GM18511 (cell line): ENCODE results near the gene CCDC8.
"Not testable (repeated sequence)": the region's sequence is repeated elsewhere in the genome, so short reads cannot be mapped to it uniquely, and the experiment has no call there.

Experiments used
- ATAC-seq: cut with Tn5 transposase; IDR thresholded peaks from one replicate; pipeline ENCODE4 v1.9.1; 2021; ENCODE audit warnings: mild to moderate bottlenecking, moderate library complexity; ENCODE audit not compliant: unreplicated experiment

Gene CCDC8

DNA sequence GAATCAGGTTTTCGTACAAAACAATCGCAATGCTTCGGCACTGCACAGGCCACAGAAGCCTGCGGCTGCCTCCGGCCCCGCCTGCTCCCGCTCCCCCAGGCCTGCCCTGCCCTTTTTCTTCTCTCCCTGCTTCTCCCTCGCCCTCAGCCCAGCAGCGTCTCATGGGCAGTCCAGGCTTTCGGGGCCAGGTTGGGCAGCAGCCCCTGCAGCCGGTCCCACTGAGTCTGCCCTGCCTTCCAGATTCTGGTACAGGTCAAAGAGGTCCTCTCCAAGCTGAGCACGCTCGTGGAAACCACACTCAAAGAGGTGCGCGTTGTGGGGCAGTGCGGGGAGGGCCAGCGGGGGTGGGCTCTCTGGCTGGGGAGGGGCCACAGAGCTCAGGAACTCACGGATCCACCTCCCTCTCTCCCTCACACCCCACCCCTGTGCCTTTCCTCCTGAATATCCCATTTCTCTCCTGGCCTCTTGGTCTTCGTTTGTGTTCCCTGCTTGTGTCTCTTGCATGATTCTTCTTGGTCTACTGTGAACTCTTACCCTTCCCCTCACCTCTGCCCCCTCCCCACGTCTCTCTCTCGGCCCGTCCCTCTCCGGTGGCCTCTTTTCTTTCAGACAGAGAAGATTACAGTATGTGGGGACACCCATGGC, 30.1 kb downstream of the CCDC8 start:
- no peak for ATAC-seq

DNA sequence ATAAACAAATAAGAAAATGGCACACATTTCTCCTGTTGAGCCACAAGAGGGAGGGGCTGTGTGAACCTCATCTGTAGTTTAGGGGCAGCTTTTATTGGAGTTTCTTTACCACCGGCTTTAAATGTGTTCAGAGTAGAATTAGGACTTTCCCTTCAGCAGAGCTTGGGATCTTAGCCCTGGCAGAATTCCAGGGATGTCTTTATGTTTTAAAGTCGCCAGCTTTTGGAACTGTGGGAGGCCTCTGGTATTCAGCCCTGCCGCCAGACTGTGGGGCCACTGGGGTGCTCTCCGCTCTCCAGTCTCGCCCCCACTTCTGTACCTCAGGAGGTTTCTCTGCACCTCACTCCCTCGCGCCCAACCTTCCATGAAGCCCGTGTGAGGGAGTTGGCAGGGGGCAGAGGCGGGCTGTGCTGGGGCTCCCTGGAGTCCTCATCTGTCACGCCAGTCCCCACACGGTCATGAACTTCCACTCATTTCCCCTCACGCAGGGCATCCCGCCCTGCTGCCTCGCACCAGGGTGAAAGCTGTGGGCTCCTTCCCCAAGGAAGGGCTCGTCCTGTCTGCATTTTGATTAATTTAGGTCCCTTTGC, 31.5 kb downstream of the CCDC8 start:
- ATAC-seq = no peak

DNA sequence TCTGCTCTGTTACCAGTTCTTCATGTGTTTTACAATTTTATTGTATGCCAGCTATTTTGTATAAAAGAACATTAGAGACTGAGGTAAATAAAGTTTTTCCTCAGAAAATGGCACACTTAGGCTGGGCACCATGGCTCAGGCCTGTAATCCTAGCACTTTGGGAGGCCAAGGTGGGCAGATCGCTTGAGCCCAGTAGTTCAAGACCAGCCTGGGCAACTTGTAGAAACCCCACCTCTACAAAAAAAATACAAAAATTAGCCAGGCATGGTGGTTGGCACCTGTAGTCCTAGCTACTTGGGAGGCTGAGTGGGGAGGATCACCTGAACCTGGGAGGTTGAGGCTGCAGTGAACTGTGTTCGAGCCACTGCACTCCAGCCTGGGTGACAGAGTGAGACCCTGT, 32.0 kb downstream of the CCDC8 start:
- no peak for ATAC-seq

DNA sequence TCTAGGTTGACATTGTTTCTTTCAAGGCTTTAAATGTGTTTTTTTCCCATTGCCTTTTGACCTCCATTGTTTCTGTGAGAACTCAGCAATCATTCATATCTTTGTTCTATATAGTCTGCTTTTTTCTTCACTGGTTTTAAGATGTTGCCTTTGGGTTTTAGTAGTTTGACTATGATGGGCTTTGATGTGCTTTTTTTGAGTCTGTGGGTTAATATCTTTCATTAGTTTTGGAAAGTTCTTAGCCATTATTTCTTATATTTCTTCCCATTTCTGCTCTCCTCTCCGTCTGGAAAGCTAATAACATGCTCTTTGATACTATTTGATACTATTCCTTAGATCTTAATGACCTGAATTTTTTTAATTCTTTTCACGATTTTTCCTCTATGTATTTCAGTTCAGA, 32.7 kb downstream of the CCDC8 start:
- ATAC-seq = no peak

DNA sequence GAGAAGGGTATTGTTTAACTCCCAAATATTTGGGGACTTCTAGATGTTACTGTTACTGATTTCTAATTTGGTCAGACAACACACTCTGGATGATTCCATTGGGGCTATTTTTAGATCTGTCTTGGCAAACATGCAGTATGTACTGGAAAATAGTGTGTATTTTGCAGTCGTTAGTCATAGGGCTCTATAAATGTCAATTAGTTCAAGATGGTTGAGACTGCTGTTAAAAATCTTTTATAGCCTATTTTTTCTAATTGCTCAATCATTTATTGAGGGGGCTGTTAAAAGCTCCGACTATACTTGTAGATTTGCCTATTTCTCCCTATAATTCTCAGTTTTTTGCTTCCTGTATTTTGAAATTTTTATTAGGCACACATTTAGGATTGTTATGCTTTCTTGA, 35.1 kb downstream of the CCDC8 start:
- ATAC-seq = no peak

DNA sequence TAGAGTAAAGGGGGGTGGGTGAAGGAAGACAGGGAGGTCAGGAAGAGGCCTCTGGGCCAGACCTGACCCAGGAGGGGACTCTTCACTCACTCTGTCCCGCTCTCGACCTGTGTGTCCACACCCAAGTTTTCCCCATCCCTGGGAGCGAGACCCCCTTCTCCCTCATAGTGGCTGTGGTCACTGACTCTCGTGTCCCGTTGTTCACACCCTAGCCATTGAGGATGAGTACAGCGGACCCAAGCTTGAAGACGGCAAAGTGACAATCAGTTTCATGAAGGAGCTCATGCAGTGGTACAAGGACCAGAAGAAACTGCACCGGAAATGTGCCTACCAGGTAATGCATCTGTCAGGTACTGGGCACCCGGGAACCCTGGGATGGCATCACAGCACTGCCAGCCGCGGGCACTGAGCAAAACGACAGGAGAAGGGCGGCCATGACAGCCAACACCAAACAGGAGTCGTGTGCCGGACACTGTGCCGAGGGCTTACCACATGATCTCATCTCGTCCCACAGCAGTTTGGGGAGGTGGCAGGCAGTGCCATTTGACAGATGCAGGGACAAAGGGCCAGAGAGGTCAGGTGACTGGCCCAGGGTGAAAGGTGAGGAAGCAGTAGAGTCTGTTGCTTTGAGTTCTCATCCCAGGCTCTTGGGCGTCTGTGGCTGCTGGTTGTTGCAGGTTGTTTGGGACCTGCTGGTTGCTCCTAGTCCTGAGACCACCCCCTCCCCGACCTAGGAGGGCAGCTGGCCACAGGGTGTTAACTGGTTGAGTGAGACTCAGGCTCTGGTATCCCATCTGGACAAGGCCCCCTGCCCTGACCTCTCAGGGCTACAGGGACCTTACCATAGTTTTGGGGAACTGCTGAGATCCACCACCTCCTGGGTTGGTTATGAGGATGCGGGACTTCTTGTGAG, 36.9 kb downstream of the CCDC8 start:
- ATAC-seq = no peak

DNA sequence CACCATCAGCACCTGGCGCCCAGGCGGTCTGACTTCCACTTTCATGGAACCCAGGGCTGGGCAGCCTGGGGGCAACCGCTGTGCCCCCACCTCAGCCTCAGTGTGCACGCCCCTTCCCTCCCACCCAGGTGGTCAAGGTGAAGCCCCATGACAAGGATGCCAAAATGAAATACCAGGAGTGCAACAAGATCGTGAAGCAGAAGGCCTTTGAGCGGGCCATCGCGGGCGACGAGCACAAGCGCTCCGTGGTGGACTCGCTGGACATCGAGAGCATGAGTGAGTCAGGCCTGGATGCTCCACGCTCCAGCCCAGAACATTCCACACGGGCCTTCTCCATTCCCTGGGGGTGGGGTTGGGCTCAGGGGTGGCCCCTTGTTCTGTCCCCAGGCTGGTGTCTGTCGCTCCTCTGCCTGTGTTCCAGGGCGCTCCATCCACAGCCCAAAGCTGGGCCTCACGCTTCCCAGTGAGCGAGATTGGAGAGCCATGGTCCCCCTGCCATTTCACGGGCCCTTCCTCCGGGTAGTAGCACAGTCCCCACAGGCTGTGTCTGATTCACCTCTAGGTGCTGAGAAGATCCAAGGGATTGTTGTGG, 37.8 kb downstream of the CCDC8 start:
- not testable (repeated sequence) for ATAC-seq

DNA sequence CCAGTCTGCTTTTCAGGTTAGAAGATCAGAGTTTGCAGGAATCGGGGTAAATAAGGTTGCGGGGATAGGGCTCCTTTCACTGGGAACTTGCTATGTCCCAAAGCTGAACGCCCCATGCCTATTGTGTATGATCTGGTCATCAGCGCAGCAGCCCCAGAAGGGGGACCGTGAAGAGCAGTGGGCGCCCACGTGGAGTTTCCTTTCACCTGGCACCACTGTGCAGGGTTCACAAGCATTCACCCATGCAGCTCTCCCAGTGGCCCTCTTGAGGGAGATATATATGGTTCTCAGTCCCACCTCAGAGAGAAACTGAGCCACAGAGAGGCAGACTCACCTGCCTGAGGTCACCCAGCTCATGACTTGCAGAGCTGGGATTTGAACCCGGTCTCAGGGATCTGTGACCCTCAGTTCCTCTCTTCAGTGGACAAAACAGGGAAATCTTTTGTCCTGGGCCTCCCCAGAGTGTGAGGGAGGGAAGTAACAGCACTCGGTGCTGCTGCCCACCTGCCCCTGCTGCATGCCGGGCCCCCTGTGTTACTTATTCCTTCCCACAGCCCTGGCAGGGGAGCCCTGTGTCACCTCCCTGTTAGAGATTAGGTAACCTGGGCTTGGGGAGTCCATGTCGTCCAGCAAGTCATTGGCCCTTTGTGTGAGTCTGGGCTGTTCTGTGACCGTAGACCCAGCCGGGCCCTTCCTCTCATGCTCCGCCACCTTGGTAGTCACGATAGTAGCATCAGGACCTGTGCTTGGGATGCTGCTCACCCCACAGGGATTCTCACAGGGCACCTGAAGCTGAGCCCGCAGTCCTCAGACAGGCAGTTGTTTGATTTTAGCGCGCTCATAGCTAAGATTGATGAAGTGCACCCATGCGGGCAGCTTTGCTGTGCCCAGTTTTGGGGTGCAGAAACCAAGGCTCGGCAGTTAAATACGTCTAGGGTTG, 38.6 kb downstream of the CCDC8 start:
- no peak for ATAC-seq

DNA sequence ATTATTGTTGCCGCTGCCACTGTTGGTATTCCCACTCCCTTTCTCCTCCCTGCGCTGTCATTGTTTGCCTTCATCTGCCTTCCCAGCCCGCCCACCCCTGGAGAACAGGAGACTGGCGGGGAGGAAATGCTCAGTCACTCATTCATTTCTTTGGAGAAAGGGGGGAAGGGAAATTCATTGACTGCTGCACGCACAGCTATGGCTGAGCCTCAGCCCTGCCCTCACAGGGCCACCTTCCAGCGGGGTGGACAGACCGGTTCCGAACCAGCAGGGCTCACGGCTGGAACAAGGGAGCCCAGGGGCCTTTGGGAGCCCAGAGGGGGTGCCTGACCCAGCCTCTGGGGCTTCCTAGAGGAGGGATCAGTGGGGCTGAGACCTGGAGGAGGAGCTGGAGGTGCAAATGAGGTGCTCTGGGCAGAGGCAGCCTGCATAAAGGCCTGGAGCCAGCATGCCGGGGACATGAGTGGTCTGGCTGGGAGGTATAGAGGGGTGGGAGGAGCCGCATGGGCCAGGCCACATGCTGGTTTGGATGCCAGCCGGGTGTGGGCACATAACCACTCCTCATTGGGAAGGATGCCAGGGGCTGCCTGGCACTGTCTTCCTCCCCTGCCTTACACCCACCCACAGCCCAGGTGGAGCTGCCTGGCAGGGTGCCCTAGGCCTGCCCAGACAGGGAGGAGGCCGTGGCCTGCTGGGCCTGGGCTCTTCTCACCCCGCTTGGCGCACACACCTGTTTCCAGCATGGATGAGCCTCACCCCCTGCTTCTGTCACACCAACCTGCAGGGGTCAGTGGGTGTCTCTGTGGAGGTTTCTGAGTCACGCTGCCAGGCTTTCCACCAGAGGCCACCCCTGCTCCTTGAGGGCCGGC, 39.6 kb downstream of the CCDC8 start:
- ATAC-seq = no peak

DNA sequence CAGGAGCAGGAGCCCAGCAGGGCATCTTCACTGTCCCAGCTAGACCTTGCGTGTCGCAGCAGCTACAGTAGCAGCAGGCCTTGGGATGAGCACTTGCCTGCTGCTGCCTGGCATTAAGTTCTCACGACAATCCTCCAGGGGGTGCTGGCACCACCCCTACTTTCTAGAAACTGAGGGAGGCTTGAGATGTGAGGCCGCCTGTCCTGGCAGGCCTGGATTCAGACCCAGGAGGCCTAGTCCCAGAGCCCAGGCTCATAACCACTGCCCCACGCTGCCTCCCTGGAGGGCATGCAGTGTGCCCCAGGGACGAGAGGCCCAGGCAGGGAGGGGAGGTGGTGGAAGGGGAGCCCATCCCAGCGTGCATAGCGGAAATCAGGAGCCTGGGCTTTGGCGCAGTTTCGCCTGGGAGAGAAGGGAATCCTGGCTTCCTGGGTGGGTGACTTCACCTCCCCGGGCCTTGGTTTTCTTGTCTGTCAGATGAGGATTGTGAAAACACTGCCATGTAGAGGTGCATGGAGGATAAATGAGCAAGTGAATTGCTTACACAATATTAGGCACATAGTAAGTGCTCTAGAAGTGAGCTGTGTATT, 40.4 kb downstream of the CCDC8 start:
- no peak for ATAC-seq

DNA sequence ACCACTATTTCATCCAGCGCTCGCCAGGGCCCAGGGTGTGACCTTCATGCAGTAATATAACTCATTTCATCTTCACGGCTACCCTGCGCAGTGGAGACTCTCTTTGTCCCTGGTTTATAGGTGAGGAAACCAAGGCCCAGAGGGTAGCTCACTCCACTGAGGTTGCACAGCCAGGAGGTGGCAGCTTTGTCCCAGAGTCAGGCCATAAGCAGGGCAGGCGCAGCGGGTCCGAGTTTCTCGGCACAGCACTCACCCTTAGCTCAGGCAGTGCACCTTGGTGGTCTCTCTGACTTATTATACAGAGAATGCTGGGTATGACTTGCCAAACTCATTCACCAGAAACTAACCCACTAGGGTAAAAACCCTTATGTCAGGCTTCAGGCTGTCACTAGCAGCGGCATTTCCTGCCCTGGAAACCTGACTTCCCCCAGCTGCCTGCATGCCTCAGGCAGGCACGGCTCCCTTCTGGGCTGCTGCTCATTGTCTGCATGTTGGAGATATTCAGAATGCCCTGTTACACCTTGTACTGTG, 41.9 kb downstream of the CCDC8 start:
- no peak for ATAC-seq

DNA sequence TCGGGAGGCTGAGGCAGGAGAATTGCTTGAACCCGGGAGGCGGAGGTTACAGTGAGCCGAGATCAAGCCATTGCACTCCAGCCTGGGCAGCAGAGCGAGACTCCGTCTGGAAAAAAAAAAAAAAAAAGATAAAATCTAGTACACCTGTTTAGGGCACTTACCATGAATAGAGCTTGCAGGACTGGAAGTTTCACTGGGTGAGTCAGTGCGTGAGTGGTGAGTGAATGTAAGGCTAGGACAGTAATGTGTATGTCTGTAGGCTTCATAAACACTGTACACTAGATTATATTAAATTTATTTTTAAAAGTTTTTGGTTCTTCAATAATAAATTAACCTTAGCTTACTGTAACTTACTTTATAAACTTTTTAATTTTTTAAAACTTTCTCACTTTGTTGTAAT, 43.5 kb downstream of the CCDC8 start:
- no peak for ATAC-seq

DNA sequence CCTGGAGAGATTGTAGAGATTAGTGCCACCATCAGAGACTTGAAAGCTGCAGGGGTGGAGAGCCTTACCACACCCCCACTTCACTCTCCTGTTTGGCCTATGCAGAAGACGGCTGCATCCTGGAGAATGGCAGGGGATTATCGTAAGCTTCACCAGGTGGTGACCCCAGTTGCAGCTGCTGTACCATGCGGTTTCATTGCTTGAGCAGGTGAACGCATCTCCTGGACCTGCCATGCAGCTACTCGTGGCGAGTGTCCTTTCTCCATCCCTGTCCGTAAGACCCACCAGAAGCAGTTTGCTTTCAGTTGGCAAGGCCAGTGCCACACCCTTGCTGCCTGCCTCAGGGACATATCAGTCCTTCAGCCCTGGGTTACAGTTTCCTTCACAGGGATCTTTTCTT, 45.2 kb downstream of the CCDC8 start:
- no peak for ATAC-seq

DNA sequence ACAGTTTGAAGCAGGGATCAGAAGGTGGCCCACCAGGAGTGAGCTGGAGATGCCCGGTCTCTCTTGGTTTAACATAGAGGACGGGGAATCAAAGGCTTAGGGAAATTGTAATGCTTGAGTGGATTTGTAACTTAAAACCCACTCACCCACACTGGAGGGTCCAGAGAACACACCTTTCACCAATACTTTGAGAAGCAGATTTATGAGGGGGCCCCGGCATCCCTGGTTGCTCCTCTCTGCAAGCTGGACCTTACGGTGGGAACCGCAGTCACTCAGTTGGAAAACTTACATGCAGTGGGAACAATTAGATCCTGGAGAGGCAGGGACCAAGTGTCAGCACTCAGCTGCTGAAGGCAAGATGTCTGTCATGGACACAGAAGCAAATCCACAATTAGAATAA, 45.9 kb downstream of the CCDC8 start:
- no peak for ATAC-seq

DNA sequence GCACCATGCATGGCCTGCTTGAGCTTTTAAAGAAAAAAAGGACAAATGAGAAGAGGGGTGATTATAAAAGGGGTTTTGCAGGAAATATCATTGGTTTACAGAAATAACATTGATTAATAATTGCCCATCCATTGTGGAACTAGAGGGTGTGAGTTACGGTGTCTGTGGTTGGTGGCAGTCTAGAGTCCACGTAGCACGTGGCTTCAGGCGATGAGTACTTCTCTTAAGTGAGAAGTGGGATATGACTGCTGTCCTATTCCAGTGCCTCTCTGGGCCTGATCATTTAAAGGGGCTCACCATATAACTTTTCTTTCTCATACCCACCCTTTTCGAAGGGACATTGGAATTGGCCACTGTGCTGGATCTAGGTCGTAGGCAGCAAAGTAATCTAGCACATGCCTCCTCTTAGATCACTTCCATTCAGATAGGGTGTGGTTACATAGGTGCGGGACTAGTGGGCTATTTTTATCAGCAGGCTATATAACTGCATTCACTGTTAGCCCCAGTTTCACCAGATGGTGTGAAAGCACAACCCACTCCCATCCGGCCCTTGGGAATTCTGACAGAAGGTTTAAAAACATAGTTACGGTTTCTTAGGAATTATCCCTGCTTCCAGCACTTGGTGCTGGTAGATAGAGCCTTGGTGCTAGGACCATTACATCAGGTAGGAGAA, 46.6 kb downstream of the CCDC8 start:
- no peak for ATAC-seq

DNA sequence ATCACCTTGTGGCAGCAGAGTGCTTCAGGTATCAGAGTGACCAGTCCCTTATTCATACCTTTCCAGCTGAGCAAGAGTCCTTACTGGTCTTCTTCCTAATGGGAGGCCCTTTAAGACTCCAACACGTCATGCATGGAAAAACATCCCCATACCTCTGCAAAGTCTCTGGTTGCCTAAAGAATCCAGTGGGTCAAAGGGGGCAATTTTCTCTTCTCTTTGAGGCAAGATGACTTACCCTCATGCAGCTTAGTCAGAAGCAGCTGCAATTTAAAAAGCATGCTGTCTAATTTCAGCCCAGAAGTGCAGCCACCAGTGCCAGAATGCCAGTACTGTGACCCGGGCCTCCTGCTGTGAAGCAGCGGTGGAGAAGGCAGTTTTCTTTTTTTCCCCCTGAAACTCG, 47.8 kb downstream of the CCDC8 start:
- no peak for ATAC-seq

DNA sequence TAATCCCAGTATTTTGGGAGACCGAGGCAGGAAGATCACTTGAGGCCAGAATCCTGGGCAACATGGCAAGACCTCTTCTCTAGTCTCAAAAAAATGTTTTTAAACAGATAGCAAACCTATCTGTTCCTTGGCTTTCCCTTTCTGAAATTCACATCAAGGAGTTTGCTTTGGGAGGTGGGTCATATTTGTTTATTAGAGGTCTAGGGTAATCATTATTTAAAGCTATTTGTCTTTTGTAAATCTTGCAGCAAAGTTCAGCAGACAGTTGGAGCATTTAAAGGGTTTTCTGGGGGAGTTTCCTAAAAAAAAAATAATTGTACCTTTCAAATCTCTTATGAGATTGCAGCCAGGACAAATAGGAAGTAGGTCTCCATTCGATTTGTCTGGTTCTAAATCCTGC, 49.0 kb downstream of the CCDC8 start:
- no peak for ATAC-seq

DNA sequence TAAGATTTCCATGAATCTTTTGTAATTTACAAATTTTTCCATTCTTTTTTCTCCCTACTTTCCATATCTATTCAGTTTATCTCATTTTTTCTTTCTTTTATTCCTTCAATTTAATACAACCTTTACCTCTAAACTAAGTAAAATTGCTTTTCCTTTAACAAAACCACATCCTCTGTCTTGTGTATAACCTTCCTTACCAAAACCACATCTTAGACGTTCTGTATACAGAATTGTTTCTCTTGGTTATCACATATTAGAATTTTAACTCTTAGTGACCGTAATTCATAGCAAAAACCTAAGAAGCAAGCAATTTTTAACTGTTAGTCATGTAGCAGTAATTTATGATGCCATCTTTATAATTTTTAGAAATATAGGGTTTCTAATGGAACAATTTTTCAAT, 51.4 kb downstream of the CCDC8 start:
- no peak for ATAC-seq
